Nephron progenitor cell (in vitro differentiated cells): ENCODE measurements around the gene PROSER3.
A peak's percentile ranks its signal among the peaks of the same experiment; 100 is the strongest.

ENCODE experiments used
- DNase-seq: peaks from one replicate; pipeline ENCODE4 v3.0.0; 2021
- H3K27ac Mint-ChIP-seq: 2 replicates; pipeline ENCODE4 v1.8.0; 2021; ENCODE audit warnings: mild to moderate bottlenecking, moderate library complexity, mixed read lengths
- H3K27me3 Mint-ChIP-seq: 2 replicates; pipeline ENCODE4 v1.8.0; 2021; ENCODE audit warnings: mild to moderate bottlenecking, low read depth, mixed read lengths; ENCODE audit not compliant: poor library complexity
- H3K36me3 Mint-ChIP-seq: 2 replicates; pipeline ENCODE4 v1.8.0; 2021; ENCODE audit warnings: low read depth, mixed read lengths
- H3K4me1 Mint-ChIP-seq: 2 replicates; pipeline ENCODE4 v1.8.0; 2021; ENCODE audit warnings: mixed read lengths
- H3K4me3 Mint-ChIP-seq: 2 replicates; pipeline ENCODE4 v1.8.0; 2021; ENCODE audit warnings: mild to moderate bottlenecking, moderate library complexity, mixed read lengths
- H3K9me3 Mint-ChIP-seq: 2 replicates; pipeline ENCODE4 v1.8.0; 2021; ENCODE audit warnings: mild to moderate bottlenecking, moderate library complexity, mixed read lengths
- TF ChIP-seq, protein P1 (sequence below): fragments of 200-600 bp; sonication (generic); IDR thresholded peaks from 2 replicates; pipeline ENCODE4 v1.5.0; 2021; ENCODE audit warnings: antibody characterized with exemption

Gene PROSER3

DNA sequence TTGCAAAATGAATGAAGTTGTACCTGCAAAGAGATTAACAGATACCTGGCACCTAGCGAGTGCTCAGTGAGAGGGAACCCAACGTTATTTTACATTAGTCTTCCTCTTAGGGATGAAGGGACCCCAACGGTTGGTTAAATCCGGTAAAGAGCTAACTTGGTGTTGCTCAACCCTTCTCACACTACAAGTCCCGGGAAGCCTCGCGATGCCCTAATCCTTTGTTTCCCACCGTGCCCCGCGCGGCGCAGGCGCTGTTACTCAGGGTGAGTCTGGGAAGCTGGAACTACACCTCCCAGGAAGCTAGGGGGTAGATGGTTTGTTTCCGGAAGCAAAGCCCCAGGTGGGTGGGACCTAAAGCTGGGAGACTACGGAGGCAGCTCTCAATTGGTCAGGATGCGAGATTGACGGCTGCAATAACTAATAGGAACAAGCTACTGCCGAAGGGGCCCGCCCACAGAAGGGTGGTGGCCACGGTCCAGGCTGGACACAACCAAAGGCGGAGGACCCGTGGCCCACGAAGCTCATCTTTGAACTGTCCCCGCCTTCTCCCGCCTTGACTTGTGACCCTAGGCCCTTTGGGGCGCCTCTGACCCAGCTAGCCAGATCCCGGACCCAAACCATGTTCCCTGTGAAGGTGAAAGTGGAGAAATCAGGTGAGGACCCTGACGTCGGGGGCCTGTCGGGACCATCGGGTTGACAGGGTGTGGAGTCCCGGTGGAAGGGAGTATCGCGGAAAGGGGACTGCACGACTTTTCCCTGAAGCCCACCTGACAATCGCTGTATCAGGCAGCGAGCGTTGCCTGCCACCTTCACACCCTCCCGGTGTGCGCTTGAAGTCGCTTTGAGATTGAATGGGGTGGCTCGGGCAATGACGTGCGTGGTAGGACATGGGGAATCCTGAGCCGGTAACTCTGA, 9.6 kb upstream of the PROSER3 start, which contains the start of gene LIN37:
Gene LIN37 (plus strand): TSS at position 471 of the 915 bp plus-strand sequence. CDS start 149 bp downstream, at position 620.
- Mint-ChIP-seq H3K9me3 (no peaks in the 10 kb centered on the region), H3K27me3 (no peaks in the 10 kb centered on the region), H3K27ac (no peak within 1 kb of the TSS), H3K4me1 (peaks cover 47% of the 10 kb centered on the region), H3K4me3 (peak within 1 kb of the TSS; percentile 100), H3K36me3 (no peaks in the 10 kb centered on the region)
- TF ChIP-seq, protein P1, sequence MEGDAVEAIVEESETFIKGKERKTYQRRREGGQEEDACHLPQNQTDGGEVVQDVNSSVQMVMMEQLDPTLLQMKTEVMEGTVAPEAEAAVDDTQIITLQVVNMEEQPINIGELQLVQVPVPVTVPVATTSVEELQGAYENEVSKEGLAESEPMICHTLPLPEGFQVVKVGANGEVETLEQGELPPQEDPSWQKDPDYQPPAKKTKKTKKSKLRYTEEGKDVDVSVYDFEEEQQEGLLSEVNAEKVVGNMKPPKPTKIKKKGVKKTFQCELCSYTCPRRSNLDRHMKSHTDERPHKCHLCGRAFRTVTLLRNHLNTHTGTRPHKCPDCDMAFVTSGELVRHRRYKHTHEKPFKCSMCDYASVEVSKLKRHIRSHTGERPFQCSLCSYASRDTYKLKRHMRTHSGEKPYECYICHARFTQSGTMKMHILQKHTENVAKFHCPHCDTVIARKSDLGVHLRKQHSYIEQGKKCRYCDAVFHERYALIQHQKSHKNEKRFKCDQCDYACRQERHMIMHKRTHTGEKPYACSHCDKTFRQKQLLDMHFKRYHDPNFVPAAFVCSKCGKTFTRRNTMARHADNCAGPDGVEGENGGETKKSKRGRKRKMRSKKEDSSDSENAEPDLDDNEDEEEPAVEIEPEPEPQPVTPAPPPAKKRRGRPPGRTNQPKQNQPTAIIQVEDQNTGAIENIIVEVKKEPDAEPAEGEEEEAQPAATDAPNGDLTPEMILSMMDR: no peak
- DNase-seq: peak; percentile 96

DNA sequence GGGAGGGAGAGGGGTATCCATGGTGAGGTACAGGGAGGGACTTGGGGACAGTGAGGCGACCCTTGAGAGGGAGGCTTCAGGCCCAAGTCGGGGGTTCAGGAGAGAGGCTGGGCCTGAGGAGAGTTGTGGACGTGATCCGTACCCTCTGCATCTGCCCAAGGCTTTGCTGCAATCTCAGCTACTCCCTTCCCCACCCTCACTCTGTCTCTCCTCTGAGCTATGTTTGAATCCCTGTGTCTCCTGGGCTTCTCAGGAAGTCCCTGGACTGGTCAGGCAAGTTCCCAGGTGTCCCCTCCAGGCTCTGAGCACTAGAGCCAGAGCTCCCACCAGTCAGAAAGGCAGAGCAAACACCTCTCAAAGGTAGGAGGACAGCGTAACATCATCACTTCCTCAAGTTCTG, 7.8 kb upstream of the PROSER3 start:
- H3K36me3 Mint-ChIP-seq: peaks cover 10% of the 10 kb centered on the region
- TF ChIP-seq, protein P1: no peak
- peaks cover 45% of the 10 kb centered on the region for H3K4me1 Mint-ChIP-seq
- no peak overlapping the region for H3K27ac Mint-ChIP-seq
- H3K4me3 Mint-ChIP-seq: peak overlapping the region; percentile 69
- H3K9me3 Mint-ChIP-seq: no peaks in the 10 kb centered on the region
- peaks cover 9% of the 10 kb centered on the region for H3K27me3 Mint-ChIP-seq
- no peak for DNase-seq

DNA sequence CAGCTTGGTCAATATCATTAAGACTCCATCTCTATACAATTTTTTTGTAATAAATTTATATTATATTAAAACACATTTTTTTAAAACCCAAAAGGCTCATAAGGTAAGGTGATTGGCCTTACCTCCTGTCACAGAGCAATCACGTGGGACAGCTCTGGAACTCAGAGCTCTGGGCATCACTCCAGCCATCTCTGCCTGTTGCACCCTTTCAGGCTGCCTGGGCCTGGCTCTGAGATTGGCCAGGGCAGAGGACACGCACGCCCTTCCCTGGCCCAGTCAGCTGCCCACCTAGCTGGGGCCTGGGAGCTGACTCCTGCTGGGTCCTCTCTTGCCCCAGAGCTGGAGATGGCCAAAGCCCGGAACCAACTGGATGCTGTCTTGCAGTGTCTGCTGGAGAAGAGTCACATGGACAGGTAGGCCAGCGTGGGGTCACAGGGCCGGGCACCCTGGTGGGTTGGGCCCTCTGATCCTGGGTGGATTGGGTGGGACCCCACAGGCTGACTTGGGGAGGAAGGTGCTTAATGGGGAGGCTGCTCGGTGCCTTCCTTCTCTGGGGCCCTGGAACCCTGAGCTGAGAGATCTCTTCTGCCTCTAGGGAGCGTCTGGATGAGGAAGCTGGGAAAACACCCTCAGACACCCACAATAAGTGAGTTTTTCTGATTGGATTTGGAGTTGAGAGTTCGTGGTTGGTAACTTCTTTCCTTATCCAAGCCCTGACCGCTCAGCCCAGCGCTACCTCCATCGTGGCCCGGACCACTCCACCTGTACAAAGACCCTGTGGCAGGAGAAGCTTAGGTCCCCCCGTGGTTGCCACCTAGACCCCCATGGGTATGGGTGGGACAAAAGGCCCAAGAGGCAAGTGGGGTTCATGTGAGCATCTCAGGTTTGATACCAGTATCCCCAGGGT, 5.9 kb upstream of the PROSER3 start:
- no peak overlapping the region for H3K27ac Mint-ChIP-seq
- DNase-seq: no peak
- H3K27me3 Mint-ChIP-seq: peaks cover 17% of the 10 kb centered on the region
- H3K36me3 Mint-ChIP-seq: peaks cover 11% of the 10 kb centered on the region
- TF ChIP-seq, protein P1: no peak
- H3K9me3 Mint-ChIP-seq: no peaks in the 10 kb centered on the region
- H3K4me1 Mint-ChIP-seq: peaks cover 42% of the 10 kb centered on the region
- H3K4me3 Mint-ChIP-seq: no peak overlapping the region

DNA sequence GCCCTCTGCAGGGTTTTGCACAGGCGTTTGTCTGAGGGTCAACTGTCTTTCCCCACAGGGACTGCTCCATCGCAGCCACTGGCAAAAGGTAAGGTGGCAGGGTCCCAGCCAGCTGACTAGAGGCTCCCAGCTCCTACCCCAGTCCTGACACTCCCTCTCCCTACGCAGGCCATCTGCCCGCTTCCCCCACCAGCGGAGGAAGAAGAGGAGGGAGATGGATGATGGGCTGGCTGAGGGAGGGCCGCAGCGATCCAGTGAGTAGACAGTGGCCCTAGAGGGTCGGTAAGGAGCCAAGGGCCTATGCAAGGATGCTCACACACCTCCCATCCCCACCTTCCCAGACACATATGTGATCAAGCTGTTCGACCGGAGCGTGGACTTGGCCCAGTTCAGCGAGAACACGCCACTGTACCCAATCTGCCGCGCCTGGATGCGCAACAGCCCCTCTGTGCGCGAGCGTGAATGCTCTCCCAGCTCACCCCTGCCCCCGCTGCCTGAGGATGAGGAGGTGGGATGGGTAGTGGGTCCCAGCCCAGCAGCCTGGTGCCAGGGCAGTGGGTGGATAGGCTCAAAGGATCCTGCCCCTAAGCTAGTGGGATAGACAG, 5.1 kb upstream of the PROSER3 start:
- H3K36me3 Mint-ChIP-seq: peaks cover 11% of the 10 kb centered on the region
- TF ChIP-seq, protein P1: no peak
- no peaks in the 10 kb centered on the region for H3K9me3 Mint-ChIP-seq
- H3K4me1 Mint-ChIP-seq: peaks cover 41% of the 10 kb centered on the region
- H3K27me3 Mint-ChIP-seq: peaks cover 17% of the 10 kb centered on the region
- DNase-seq: no peak
- H3K4me3 Mint-ChIP-seq: no peak overlapping the region
- no peak overlapping the region for H3K27ac Mint-ChIP-seq

DNA sequence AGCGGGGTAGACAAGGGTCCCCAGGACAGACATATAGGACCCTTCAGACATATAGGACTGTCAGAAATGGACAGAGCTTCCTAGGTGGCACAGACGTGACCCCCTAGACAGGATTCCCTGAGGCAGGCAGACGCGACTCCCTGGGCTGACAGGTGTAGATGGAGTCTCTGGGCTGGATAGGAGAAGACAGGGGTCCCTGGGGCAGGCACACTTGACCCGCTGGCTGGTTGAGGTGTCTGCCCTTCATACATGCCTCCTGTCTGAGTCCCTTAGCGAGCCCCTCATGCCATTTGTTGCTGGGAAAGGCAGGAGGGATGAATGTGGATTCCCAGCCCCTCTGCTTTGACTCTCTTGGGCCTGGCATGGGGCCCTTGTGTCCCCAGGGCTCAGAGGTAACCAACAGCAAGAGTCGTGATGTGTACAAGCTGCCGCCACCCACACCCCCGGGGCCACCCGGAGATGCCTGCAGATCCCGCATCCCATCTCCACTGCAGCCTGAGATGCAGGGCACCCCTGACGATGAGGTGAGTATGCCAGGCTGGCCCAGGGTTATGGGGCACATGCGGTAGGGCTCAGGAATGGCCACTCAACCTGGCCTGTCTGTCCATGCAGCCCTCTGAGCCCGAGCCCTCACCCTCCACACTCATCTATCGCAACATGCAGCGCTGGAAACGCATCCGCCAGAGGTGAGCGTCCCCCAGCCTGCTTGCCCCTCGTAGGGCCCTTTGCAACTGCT, 4.2 kb upstream of the PROSER3 start:
- TF ChIP-seq, protein P1: no peak
- Mint-ChIP-seq H3K27ac (no peak overlapping the region), H3K27me3 (peaks cover 17% of the 10 kb centered on the region), H3K4me3 (no peak overlapping the region), H3K9me3 (no peaks in the 10 kb centered on the region), H3K4me1 (peaks cover 32% of the 10 kb centered on the region), H3K36me3 (peaks cover 11% of the 10 kb centered on the region)
- DNase-seq: no peak
